Lower leg skin (tissue), 4 donors: ENCODE measurements around the gene SOS1. TPM values are rescaled to one million over a fixed set of nuclear protein-coding genes. Genes with fewer than 3 reads are reported as not detected.

ENCODE experiments used
- DNase-seq, 2 donors: peaks; one replicate each; pipeline ENCODE4 v3.0.0-alpha.2; 2019; ENCODE audit warnings: low spot score in 2 of 2
- H3K4me3 ChIP-seq: fragments of 200-600 bp; sonication (generic); 2 replicates; pipeline ENCODE4 v1.5.1; 2017; ENCODE audit warnings: mild to moderate bottlenecking, low read depth; ENCODE audit not compliant: poor library complexity, severe bottlenecking
- POLR2A ChIP-seq, 2 donors: fragments of 450-650 bp; IDR thresholded peaks; one replicate each; pipeline ENCODE4 v1.6.1; 2016 to 2017; ENCODE audit warnings: antibody characterized with exemption in 2 of 2, mild to moderate bottlenecking in 1 of 2, moderate library complexity in 1 of 2
- WGBS, 2 donors: methylation state at CpG; one replicate each; pipeline ENCODE4 v1.1.5; 2018; 5-methylcytosine and 5-hydroxymethylcytosine counted together
- intact Hi-C: fragments of 100-400 bp; cut with DNase I; formaldehyde crosslinking; loops from one replicate; pipeline ENCODE4 v1.15.0; 2023; ENCODE audit warnings: low total_unique reads
- total RNA-seq, 4 donors: library from RNA; depleted of rRNA; stranded (reverse); fragments of >200 nt; gene quantifications; one replicate each; pipeline ENCODE4 v1.1.0, GENCODE V29; 2016
- TF ChIP-seq, protein P1 (sequence below), 3 donors: fragments of 450-650 bp; IDR thresholded peaks; one replicate each; pipeline ENCODE4 v1.5.1; 2016; ENCODE audit warnings: antibody characterized with exemption in 3 of 3, mild to moderate bottlenecking in 3 of 3, moderate library complexity in 2 of 3

Gene SOS1
- total RNA-seq, result 10 to 100 TPM; 18.9 to 25.0 (median 19.3) TPM

DNA sequence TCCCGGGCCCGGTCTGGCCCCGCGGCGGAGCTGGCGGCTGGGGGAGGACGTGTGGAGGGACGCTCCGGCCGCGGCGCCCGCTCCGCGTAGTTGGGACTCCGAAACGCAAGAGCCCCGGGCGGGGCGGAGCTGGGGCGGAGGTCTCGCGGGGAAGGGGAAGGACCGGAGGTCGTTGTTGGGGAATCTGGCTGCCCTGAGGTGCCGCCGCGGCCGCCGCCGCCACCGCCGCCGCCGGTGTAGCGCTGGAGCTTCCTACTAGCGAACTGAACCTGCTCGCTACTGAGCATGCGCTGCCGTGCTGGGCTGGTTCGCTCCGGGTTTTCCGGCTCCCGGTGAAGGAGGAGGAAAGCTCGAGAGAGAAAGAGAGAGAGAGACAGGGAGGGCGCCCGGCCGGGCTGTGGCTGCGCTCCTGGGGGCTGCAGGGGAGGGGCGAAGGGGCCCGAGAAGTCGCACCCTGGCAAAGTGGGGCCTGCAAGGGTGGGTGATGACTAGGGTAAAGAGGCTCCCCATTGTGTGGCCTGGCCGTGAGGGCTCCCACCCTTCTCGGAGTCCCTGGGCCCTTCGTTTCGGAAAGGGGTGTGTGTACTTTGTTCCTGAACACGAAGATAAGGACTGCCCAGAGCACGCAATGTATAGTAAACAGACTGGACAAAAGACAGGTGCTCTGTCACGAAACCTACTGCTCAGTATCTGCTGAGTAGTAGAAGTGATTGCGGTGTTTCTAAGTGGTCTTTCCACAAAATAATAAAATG is at the start of gene SOS1:
Gene SOS1 (minus strand): TSS at position 281 of the 752 bp plus-strand sequence. CDS start 629 bp downstream, outside the sequence.
- no peak for TF ChIP-seq POLR2A (IDR thresholded peaks at IDR 0.05)
- TF ChIP-seq, protein P1, sequence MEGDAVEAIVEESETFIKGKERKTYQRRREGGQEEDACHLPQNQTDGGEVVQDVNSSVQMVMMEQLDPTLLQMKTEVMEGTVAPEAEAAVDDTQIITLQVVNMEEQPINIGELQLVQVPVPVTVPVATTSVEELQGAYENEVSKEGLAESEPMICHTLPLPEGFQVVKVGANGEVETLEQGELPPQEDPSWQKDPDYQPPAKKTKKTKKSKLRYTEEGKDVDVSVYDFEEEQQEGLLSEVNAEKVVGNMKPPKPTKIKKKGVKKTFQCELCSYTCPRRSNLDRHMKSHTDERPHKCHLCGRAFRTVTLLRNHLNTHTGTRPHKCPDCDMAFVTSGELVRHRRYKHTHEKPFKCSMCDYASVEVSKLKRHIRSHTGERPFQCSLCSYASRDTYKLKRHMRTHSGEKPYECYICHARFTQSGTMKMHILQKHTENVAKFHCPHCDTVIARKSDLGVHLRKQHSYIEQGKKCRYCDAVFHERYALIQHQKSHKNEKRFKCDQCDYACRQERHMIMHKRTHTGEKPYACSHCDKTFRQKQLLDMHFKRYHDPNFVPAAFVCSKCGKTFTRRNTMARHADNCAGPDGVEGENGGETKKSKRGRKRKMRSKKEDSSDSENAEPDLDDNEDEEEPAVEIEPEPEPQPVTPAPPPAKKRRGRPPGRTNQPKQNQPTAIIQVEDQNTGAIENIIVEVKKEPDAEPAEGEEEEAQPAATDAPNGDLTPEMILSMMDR (IDR thresholded peaks at IDR 0.05), result no peak
- 1 to 2% methylated on average over 37 to 53 of the region's 60 CpGs for WGBS, 2 donors
- peak within 1 kb of the TSS; percentile 76 for H3K4me3 ChIP-seq
- intact Hi-C loops, result no loop called here
- peak; percentile 94 to 99 for DNase-seq

DNA sequence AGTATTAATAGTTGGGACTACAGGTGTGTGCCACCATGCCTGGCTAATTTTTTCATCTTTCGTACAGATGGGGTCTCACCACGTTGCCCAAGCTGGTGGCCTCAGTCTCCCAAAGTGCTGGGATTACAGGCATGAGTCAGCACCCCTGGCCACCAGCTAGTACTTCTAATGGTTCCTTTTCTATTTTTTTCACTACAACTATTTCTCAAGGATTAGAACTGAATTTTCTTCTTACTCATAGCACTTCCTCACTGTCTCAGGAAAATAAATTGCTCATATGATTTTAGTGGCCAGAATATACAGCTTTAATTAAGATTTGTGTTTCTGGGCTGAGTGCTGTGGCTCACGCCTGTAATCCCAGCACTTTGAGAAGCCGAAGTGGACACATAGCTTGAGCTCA is 43.2 kb upstream of the SOS1 start:
- 85 to 97% methylated on average over 4 of the region's 4 CpGs for WGBS, 2 donors
- intact Hi-C loops, result no loop called here
- DNase-seq, result no peak
- no peak overlapping the region for H3K4me3 ChIP-seq
- TF ChIP-seq, protein P1 (IDR thresholded peaks at IDR 0.05), result no peak
- no peak for TF ChIP-seq POLR2A (IDR thresholded peaks at IDR 0.05)

DNA sequence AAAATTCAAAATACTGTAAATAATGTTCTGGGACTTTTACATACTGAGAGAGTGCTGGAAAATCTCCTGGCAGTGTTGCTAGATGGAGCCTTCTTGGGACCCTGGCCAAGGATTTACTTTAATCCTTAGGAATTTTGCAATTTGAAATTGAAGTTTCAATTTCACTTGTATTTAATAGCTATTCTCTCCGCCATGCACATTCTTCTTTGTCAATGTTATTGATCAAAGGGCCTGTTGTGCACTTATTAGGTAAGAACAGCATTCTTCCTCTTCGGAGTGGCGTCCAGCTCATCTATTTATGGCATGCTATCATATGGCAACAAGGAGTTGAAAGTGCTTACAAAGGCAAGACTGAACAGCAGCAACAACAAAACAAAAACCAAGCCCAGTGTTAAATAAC is 40.1 kb upstream of the SOS1 start:
- TF ChIP-seq, protein P1 (IDR thresholded peaks at IDR 0.05), result no peak
- TF ChIP-seq POLR2A (IDR thresholded peaks at IDR 0.05), result no peak
- 37 to 38% methylated on average over 3 of the region's 3 CpGs for WGBS, 2 donors
- H3K4me3 ChIP-seq, result no peak overlapping the region
- DNase-seq, result no peak
- intact Hi-C loops, result no loop called here

DNA sequence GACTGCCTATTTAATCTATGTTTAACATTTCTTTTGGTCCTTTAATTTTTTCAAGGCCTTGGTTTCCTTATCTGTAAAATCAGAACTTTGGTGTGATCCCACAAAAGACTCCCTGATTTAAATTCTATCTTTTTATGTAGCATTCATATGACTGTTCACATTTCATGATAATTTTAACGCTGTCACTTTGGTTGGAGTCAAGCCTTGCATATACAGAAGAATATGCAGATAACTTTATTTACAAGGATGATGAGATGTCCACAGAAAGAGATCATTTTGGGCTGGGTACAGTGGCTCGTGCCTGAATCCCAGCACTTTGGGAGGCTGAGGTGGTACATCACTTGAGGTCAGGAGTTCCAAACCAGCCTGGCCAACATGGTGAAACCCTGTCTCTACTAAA is 38.4 kb upstream of the SOS1 start:
- intact Hi-C loops, result no loop called here
- WGBS, 2 donors, result 92 to 95% methylated on average over 2 of the region's 2 CpGs
- TF ChIP-seq POLR2A (IDR thresholded peaks at IDR 0.05), result no peak
- TF ChIP-seq, protein P1 (IDR thresholded peaks at IDR 0.05), result no peak
- no peak overlapping the region for H3K4me3 ChIP-seq
- no peak for DNase-seq

DNA sequence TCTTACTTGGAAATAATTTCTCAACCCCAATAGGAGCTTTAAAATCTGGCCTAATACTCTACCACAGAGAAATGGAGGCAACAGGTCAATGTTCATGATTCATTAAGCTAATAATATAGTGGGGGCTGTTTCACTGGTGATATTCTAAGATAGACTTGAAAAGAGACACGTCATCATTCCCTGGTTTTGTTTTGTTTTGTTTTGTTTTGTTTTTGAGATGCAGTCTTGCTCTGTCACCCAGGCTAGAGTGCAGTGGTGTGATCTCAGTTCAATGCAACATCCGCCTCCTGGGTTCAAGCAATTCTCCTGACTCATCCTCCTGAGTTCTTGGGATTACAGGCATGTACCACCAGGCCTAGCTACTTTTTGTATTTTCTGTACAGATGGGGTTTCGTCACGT is 37.5 kb upstream of the SOS1 start:
- H3K4me3 ChIP-seq, result no peak overlapping the region
- TF ChIP-seq POLR2A (IDR thresholded peaks at IDR 0.05), result no peak
- TF ChIP-seq, protein P1 (IDR thresholded peaks at IDR 0.05), result no peak
- 90 to 96% methylated on average over 4 of the region's 4 CpGs for WGBS, 2 donors
- no peak for DNase-seq
- intact Hi-C loops, result no loop called here

DNA sequence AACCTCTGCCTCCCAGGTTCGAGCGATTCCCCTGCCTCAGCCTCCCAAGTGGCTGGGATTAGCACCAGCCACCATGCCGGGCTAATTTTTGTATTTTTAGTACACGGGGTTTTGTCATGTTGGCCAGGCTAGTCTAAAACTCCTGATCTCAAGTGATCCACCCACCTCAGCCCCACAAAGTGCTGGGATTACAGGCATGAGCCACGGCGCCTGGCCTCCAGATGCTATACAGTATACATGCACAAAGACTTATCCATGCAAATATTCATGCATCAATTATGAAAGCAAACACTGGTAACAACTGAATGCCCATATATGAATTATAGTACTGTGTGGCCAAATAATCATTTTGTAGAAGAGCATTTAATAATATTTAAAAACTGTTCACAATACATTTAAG is 36.0 kb upstream of the SOS1 start:
- no peak for DNase-seq
- H3K4me3 ChIP-seq, result no peak overlapping the region
- intact Hi-C loops, result no loop called here
- 76 to 80% methylated on average over 6 of the region's 6 CpGs for WGBS, 2 donors
- TF ChIP-seq, protein P1 (IDR thresholded peaks at IDR 0.05), result no peak
- no peak for TF ChIP-seq POLR2A (IDR thresholded peaks at IDR 0.05)
